GM19397 (cell line): ENCODE measurements around the gene GORASP1.

ENCODE experiments used
- ATAC-seq: cut with Tn5 transposase; IDR thresholded peaks from one replicate; pipeline ENCODE4 v1.9.1; 2021; ENCODE audit warnings: mild to moderate bottlenecking, moderate library complexity; ENCODE audit not compliant: unreplicated experiment

GORASP1 gene

DNA sequence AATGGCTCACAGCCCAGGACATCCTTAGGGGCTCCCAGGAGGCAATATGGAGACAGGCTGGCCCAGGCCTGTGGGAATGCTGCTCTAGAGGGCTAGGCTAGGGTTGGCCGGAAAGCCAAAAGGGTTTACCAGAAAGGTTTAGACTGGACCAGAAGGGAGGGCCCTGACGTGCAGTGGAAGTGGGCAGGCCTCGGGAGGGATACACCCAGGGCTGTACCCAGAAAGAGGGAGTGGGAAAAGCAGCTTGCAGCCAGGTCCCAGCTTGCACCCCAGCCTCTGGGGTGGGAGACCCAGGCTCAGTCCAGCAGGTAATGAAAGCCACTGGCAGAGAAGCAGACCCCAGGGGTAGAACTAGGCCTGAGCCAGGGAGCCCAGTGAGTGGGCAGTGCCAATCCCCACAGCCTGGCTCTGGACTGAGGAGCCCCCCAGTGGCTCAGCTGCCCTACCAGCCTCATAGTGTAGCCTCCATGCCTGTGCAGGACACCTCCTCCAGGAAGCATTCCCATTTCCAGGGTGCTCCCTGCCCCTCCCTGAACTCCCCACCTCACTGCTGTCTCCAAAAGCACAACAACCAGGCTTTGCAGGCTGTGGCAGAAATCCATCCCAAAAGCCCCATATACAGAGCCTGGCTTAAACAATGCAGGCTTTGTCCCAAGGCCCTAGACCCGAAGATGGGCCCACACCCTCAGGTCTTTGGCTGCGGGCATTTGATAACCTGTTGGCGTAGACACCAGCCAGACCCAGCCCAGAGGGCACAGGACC, 3.5 kb downstream of the GORASP1 start:
- no peak for ATAC-seq

DNA sequence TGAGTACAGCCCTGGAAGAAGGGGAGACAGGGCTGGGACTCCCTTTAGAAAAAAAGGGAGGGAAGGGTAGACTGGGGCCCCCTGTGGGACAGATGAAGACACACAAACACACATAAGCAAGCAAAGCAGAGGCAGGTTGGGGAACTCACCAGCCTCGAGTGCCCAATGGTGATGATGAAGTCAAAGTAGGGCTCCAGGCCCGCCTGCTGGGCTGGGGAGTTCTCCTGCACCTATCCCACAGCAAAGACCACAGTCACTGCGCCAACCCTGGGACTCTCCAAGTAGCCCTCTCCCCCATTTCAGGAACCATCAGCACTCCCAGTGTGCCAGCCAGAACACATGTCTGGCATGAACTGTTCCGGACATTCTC, 4.1 kb downstream of the GORASP1 start:
- ATAC-seq: no peak

DNA sequence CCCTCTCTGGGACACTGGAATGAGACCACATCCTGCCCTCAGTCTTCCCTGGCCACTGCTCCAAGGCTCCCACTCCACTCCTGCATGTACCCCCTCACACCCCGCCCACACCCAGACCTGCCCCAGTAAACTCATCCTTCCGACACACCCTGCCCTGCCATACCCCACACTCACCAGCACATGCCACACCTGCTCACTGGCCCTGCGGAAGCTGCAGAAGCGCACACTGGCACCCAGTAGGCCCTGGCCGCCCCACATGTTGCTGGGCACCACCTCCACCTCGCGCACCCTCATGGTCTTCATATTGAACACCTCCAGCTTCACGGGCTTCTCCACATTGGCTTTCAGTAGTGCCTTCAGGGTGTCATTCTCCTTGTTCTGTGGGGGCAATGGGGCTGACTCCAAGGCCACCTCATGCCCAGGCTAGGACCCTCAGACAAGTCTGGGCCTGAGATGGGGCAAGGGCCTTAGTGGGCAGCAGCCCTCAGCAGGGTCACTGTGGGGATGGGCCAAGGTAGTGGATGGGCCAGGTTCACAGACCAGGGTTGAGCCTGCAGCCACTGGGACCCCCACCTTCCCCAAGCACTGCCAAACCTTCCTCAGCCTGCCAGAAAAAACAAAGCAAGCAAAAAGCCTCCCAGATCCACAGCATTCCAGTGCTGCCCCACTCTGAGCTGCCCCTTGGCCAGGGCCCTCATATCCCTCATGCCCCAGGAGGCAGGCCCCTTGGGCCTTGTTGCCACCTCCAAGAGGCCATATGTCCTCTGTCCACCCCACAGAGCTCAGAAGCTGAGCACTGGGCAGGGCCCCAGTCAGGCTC, 4.7 kb downstream of the GORASP1 start:
- ATAC-seq: no peak

DNA sequence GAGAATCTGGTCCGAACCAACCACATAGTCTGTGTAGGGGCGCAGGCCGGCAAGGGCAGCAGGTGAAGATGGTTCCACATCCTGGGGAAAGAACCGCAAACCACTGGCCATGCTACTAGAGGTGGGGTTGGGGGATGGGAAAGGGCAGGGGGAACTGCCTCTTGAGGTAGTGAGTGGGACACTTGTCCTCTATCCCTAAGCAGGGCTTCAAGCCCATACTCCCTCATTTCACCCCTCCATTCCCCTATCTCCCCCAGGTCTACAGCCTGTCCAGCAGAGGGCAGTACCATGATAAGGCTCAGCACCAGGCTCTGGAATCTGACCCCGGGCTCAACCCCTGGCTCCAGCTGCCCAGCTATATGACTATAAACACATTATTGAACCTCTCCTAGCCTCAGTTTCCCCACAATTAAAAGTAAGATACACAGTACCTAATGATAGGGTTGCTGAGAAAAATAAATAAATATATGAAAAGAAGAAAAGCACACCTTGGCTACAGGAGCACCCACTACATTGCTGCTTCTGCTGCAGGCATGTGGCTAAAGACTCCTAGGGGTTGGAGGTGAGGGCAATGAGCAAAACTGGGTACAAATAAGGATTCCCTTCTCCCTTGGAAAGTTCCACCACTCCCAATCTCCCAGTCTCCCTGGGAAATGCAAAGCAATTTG, 6.3 kb downstream of the GORASP1 start:
- peak; percentile 62 for ATAC-seq

DNA sequence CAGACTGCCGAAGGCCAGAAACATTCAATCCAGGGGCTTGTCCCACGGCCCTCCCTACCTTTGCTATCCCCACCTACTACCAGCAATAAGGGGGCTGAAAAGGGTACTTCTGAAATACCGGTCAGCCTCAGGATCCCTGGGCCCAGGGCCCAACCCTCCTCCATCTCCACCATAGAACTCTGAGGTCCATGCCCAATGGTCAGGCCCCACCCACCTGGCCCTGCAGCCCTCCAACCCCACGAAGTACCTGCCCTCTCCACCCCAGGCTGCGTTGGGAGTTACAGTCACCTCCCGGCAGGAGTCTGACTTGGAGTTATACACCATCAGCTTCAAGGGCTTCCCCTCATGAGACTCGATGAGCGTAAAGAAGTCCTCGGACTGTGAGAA, 6.9 kb downstream of the GORASP1 start:
- ATAC-seq: no peak

DNA sequence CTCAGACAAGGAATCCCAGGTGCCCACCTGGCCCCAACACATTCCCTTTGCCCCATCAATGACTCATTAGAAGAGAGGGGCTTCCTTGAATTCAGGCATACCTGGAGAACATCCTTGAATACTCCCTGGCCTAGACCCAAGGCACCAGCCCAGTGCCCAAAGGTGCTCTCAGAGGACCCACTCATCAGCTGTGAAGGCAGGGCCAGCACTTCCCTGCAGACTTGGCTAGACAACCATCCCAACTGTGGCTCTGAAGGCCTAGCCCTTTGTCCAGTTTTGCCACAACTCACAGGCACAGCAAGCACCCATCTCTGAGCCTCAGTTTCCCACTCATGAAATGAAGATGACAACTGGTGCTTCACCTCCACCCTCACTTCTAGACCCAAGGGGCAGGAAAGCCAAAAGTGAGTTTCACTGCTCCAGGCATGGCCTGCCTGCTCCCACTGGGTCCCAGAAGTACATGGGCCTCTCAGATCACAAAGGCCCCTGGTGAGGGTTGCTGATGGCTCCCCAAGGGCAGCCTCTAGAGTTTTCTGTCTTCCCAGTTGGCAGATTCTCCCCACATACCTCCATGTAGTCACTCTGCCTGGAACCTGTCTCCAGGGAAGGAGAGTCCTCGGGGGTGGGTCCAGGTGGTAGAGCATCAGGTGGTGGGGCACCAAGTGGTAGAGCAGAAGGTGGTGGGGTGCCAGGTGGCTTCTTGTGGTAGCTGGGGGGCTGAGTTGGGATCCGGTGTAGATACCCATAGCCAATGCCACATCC, 7.5 kb downstream of the GORASP1 start:
- no peak for ATAC-seq

DNA sequence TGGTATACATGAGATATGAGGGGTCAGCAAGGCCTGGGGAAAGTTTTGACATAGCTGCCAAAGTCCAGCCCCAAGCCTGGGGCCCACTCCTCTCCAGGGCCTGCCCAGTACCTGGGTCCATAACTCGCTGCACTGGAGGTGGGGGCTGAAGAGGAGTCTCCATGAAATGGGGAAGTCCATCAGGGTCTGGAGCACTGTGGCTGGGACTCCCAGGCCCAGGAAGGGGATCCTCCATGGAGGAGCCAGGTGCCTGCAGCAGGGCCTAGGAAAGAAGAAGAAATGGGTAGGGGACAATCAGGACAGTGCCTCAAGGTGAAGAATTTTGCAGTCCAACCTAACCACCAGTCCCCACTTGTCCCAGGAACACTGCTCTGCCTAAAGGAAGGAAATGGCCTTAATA, 8.2 kb downstream of the GORASP1 start:
- ATAC-seq: no peak

DNA sequence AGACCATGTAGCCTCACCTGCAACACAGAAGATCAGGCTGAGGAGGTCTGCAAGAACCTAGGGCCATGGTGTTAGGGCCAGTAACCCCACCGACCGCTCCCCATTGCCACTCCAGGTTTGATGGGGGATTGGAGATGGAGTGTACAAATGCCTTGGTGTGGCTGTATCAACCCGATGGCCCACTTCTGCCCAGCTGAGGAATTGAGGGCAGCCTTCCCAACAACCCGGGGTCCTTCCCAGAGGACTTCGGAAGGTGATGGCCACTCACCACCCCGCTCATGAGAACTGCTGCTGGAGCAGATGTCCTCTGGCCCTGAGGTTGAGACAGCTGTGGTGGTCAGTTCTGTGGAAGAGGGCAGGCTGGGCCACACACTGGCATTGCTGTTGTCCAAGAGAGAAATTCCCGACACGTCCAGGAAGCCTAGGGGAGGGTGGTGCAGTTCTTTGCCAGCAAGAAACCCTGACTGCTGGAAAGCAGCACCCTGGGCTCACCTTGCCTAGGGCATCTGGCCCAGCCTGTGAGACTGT, 8.9 kb downstream of the GORASP1 start:
- ATAC-seq: no peak

DNA sequence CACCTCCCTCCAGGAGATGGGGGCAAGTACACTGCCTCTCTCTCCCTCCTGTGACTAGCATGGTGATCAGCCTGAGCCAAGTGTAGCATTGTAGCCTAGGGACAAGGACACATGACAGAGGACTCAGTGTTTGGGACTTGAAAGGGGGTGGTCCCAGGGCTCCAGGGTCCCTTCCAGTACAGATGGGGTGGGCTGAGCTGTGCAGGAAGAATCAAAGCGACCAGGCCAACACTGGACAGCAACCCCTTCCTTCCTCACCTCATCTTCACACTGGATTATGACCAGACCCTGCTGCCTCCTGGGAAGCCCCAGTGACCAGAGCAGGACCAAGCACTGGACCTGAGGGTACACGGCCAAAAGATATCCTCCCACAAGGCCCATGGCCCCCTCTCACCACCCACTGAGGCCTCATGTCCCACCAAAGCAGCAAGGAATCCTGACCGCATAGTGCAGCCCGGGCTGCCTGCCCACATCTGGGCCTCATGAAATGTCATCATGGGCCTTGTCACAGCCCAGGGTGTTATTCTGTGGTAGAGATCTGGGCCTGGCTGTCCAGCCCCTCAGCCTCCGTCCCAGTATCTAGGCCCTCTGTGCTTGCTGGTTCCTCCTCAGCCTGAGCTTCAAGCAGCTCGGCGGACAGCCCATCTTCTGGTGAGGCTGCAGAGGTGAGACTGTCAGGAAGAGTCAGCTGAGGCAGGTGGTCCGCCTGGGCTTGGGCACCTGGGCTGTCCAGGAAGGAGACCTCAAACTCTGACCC, 9.5 kb downstream of the GORASP1 start:
- no peak for ATAC-seq

DNA sequence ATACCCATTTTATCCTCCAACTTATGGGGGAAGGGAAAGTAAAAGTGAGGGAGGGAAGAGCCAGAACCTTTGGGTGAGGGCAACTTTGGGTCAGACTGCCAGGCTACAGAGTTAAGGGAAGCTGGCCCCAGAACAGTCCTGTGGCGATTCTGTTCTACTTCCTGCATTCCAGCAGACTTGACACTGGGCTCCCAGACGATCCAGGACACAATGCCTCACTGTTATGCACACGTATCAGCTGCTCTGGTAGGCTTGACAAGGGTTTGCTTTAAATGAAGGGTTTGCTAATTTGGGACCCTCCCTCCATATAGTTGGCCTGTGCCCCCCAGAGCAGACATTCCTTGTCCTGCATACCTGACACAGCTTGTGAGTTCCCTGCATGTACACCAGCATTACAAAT, 10.7 kb downstream of the GORASP1 start:
- no peak for ATAC-seq

DNA sequence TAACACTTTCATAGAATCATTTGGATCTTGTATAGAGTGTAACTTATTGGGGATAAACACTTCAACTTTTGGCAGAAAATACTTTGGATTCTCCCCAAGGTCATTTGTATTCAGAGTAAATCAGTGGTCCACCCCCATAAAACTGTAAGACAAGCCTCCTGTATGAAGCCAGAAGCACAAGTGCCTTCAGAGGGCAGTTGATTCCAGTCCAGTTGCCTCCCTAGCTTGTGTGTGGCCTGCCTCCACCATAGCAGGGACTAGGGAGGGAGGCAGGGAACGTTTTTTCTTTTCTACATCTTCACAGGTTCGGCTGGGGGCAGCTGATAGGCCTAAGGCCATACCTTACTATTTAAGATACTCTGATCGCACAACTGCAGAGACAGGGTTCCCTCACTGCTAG, 11.6 kb downstream of the GORASP1 start:
- ATAC-seq: no peak

DNA sequence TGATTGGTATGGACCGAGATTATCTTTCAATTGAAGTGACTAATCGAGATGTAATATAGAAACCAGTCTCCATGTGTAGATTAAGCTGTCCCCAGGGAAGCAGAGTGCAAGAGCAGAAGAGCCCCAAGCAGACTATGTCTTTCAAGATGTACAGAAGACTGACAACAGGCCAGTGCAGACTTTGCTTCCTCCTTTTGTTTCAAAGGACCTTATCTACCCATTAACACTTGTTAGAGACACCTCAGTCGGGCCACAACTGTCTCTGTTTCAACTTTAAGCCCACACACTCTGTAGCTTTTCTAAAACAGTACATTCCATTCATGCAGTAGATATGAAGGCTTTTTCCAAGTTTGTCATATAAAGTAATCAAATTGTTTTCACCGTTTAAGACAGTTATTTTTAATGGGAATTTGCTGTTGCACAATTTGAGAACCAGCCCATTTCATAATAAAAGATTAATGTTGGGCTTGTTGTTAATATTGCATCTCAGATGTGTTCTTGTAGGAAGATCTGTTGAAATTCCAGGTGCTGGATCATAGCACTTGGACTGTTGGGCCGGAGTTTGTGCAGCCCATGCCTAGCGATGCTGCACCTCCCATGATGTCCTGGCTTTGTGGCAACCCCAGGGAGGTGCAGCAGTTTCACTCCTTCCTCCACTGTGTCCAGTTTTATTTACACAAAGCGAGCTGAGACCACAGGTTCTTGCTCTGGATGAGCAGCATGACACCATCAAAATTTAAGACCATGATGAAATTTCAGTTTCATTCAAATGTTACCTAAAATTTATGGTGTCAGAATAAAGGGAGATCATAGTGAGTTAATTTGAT, 12.4 kb downstream of the GORASP1 start:
- ATAC-seq: no peak

DNA sequence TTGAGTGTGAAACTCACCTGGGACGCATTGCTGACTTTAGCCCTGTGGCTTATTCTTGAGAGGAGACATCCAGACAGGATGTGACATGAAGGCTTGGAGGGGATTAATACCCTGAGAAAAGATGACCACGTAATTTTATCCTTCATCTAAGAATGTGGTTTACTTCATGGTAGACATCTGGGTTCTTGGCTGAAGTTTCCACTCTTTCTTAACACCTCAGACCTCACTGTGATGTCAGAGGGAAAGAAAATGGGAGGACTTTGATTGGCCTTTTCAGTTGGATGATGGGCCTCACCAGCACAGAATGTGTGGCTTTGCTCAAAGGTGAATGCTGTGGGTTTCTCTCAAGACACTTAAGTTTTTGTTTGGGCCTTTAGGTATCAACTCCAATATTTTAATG, 16.5 kb downstream of the GORASP1 start:
- ATAC-seq: no peak

DNA sequence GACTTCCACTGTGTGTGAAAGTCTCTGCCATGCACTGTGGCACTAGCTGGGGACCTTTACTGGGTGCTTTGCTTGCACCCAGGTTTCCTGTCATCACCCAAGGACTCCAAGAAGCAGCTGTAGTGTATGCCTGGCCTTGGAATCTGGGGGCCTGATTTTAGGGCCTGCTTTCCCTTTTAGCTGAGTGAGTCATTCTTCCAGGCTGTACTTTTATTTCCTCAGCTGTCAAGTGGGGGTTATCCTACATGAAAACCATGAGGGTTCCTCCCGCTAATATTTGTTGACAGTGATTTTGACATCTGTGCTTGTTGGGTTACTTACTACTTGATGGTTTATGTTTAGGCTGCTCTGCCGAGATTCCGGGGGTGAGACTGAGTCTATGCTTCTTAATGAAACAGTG, 18.5 kb downstream of the GORASP1 start:
- ATAC-seq: no peak

DNA sequence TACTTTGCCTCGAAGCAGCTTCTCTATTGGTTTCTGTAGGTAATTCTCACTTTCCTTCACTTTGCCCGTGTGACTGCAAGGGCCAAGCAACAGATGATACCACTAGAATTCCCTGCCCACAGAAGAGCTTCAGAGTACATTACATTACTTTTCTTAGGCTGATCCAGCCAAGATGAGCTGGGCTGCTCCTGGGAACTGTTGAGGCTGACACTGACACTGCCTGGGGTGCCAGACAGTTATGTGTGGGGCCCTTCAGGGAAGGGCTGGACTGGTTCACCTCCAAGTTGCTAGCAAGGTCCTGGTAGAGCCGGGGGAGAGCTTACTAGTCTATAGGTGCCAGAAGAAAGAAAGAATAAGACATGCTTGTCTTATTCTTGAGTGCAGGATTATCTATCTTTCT, 19.0 kb downstream of the GORASP1 start:
- ATAC-seq: no peak

DNA sequence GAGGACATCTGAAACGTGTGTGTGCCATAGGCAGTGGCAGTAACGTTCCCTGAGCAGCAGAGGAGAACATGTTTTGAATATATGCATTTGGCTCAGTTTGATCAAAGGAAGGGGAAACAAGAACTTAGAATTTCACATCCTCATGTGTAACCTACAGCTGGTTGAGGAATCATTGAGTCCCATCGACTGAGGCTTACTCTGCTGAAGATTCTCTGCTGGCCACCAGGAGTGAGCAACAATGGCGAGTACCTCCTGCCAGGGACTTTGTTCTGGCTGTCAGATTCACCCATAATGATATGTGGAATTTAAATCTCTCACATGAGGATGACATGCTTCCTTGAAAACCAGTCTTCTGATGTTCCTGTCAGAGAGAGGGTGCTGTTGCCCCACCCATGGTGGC, 21.3 kb downstream of the GORASP1 start:
- peak; percentile 77 for ATAC-seq

DNA sequence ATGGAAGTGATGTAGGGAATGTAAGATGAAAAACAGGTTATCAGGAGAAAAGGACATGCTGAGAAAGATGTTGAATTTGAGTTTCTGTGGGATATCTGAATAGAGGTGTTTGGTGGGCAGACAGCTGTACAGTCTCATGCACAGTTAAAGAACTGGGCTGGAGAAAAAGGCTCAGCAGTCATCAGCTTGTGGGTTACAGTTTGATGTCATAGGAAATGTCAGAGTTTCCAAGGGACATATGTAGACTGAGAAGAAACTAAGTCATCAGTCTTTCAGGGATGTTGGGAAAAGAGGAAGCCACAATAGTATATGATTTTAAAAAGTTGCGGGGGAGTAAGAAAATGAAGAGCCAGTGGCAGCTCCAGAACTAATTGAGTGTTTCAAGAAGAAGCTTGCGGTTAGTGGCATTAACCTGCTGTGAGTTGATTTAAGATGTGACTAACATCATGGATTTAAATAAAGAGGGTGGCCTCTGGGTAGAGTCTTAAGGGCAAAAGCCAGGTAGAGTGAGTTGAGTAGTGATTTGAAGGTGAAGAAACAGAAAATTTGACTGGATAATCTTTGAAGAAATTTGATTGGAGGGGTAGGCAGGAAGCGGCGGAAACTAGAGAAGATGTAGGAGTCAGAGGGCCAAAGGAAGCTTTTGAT, 24.6 kb downstream of the GORASP1 start:
- ATAC-seq: no peak

DNA sequence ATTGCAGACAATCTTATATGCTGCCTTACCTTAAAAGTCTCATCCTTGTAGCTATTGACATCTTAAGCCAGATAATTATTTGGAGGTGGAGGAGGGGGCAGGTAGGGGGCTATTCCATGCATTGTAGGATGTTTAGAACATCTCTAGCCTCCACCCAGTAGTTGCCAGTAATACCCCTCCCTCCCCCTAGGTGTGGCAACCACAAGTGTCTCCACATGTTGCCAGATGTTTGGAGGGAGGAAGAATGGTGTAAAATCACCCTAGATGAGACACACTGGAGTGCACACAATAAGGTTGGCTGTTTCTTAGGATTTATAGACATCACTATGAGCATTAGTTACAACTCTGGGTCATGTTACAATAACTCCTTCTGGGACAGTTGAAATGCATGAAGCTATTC, 27.4 kb downstream of the GORASP1 start:
- ATAC-seq: no peak

DNA sequence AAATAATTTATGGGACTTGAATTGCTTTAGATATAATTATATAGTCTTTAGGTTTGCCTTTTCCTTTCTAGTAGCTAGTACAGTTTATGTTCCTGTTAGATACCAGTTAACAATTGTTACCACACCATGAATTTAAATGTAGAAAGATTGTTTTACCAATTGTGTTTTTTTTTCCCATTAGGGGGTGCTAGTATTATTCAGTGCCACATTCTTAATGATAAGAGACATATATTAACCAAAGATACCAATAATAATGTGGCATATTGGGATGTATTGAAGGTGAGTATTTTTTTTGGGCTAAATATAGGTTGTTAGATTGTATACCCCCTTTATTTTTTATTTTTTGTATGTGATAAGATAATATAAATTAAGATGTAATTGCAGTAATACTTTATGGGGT, 27.9 kb downstream of the GORASP1 start:
- no peak for ATAC-seq
